Measurements from ENCODE around the gene EMILIN3. TPM values are rescaled to one million over a fixed set of nuclear protein-coding genes. Genes with fewer than 3 reads are reported as not detected.

The EMILIN3 gene
- 5.9 and 6.7 TPM in 2 replicates for total RNA-seq (2021)
- long read RNA-seq, partial matches to known transcripts: 0 of 6 reads
- long read RNA-seq, other reads (novel, unspliced or antisense): 6 of 6 reads

DNA sequence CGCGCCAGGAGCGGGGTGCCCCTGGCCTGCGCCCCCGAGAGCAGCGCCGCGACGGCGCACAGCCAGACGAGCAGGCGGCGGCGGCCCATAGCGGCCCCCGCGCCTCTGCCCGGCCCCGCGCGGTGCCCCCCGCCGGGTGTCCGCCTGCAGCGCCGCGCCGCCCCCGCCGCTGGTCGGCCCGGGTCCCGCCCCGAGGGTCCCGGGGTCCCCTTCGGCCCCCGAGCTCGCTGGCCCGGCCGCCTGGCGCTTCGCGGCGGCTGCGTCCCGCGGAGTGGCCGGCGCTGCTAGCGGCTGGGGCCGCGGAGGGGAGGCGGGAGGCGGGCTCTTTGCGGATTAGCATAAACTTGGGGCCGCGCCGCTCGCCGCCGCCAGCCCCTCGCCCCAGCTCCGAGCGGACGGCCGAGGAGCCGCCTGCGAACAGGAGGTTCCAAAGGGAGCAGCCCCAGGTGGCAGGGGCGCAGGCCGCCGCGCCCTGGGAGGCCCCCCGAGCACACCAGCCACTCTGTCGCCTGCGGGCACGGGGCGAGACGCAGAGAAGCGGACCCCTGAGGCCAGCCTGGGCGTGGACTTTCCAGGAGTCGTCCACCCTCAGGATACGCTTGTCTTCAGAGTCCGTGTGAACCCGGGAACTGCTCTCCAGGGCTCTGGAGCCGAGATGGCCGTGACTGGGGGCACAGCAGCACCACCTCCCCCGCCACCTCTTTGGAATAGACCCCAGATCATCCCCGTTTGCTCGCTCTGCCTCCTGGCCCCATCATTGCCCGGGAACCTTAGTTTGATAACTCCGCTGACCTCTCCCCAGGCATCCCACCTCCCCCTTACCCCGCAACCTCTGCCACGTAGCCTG lies at the start of gene EMILIN3:
Gene EMILIN3 (minus strand): TSS at position 273 of the 847 bp plus-strand sequence. CDS start 184 bp downstream, at position 89.
- H3K27me3 ChIP-seq (ENCODE audit: insufficient read depth, low read length): peaks cover 19% of the 10 kb centered on the region
- H3K4me1 Mint-ChIP-seq: peaks cover 10 to 11% of the 10 kb centered on the region in 2 experiments

More for the DNA sequence above, at the start of gene EMILIN3:
- Histone ChIP-seq H4K91ac (ENCODE audit: insufficient read length, low read depth, low read length) (no peak within 1 kb of the TSS), H2AK5ac (ENCODE audit: insufficient read length, low read length) (no peak within 1 kb of the TSS), H4K8ac (replicated peaks; ENCODE audit: insufficient read length, low read depth, low read length) (no peak within 1 kb of the TSS), H3K79me1 (ENCODE audit: insufficient read depth, low read depth, low read length, poor library complexity, severe bottlenecking) (no peaks in the 10 kb centered on the region), H2BK120ac (ENCODE audit: low read depth, low read length, poor library complexity, severe bottlenecking) (no peak within 1 kb of the TSS), H3K4me2 (ENCODE audit: insufficient read depth, insufficient read length, low read length) (peak within 1 kb of the TSS; percentile 81), H3T11ph (ENCODE audit: low read length) (no peak within 1 kb of the TSS), H3K4me1 (ENCODE audit: insufficient read depth, low read length) (no peaks in the 10 kb centered on the region), H2BK15ac (ENCODE audit: low read depth, low read length) (no peak within 1 kb of the TSS; the same call in 1 of the 2 replicates), H3K9me3 (ENCODE audit: control insufficient read depth, low read depth, low read length) (peaks cover 4% of the 10 kb centered on the region), H3K4ac (ENCODE audit: low read depth, low read length) (no peak within 1 kb of the TSS), H3K23me2 (ENCODE audit: insufficient read length, low read depth, low read length, poor library complexity, severe bottlenecking) (peaks cover 3% of the 10 kb centered on the region), H2BK20ac (ENCODE audit: low read depth, low read length, poor library complexity, severe bottlenecking) (no peak within 1 kb of the TSS), H3K56ac (ENCODE audit: insufficient read length, low read depth, low read length) (no peak within 1 kb of the TSS), H3K14ac (ENCODE audit: insufficient read depth, low read length) (no peak within 1 kb of the TSS), H3K79me2 (ENCODE audit: insufficient read depth, low read length) (no peaks in the 10 kb centered on the region), H3K23ac (ENCODE audit: insufficient read length, low read depth, low read length) (no peak within 1 kb of the TSS), H2AFZ (ENCODE audit: low read length) (no peak within 1 kb of the TSS), H3K27ac (ENCODE audit: insufficient read length, low read depth, low read length) (no peak within 1 kb of the TSS), H2BK5ac (ENCODE audit: insufficient read length, low read length) (no peak within 1 kb of the TSS), H3K18ac (ENCODE audit: insufficient read length, low read depth, low read length) (no peak within 1 kb of the TSS), H2BK12ac (ENCODE audit: insufficient read length, low read depth, low read length) (no peak within 1 kb of the TSS), H3K9ac (ENCODE audit: extremely low read depth, insufficient read length, low read length) (no peak within 1 kb of the TSS), H4K5ac (ENCODE audit: insufficient read length, low read depth, low read length) (no peak within 1 kb of the TSS), H4K20me1 (ENCODE audit: control insufficient read depth, insufficient read depth, insufficient read length) (no peaks in the 10 kb centered on the region)
- Mint-ChIP-seq H3K27me3 (ENCODE audit: low read depth) (peaks cover 56% of the 10 kb centered on the region), H3K27ac (no peak within 1 kb of the TSS), H3K36me3 (ENCODE audit: insufficient read depth in 1 of 3, low read depth in 3 of 3) (peaks cover 0 to 6% (median 5%) of the 10 kb centered on the region in 3 experiments; a peak in 5 of 7 replicates), H3K4me3 (peak within 1 kb of the TSS; percentile 68 to 88), H3K9me3 (peaks cover 7 to 10% of the 10 kb centered on the region in 2 experiments)
- WGBS (ENCODE audit: extremely low coverage, insufficient read length, low lambda C conversion rate): no CpG with 5 or more reads among the region's 93 CpGs
- DNase-seq: peak; percentile 61
- TF ChIP-seq, protein P1, sequence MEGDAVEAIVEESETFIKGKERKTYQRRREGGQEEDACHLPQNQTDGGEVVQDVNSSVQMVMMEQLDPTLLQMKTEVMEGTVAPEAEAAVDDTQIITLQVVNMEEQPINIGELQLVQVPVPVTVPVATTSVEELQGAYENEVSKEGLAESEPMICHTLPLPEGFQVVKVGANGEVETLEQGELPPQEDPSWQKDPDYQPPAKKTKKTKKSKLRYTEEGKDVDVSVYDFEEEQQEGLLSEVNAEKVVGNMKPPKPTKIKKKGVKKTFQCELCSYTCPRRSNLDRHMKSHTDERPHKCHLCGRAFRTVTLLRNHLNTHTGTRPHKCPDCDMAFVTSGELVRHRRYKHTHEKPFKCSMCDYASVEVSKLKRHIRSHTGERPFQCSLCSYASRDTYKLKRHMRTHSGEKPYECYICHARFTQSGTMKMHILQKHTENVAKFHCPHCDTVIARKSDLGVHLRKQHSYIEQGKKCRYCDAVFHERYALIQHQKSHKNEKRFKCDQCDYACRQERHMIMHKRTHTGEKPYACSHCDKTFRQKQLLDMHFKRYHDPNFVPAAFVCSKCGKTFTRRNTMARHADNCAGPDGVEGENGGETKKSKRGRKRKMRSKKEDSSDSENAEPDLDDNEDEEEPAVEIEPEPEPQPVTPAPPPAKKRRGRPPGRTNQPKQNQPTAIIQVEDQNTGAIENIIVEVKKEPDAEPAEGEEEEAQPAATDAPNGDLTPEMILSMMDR (conservative IDR thresholded peaks at IDR 0.05): no peak
